Stomach smooth muscle (tissue), 2 donors: ENCODE measurements around the gene RCOR3.
A peak's percentile ranks its signal among the peaks of the same experiment; 100 is the strongest.
"Not testable (repeated sequence)": the region's sequence is repeated elsewhere in the genome, so short reads cannot be mapped to it uniquely, and the experiment has no call there.

Experiments
- H3K27ac ChIP-seq: one replicate; pipeline ENCODE4 v1.7.0; 2013; ENCODE audit warnings: mild to moderate bottlenecking, low read length, inconsistent platforms
- H3K27me3 ChIP-seq, 2 donors: one replicate each; pipeline ENCODE4 v1.7.0; 2013; ENCODE audit warnings: low read length in 2 of 2; ENCODE audit not compliant: insufficient read depth in 2 of 2, control insufficient read depth in 1 of 2
- H3K36me3 ChIP-seq, 2 donors: one replicate each; pipeline ENCODE4 v1.7.0; 2013; ENCODE audit warnings: low read length in 2 of 2; ENCODE audit not compliant: control insufficient read depth in 2 of 2, insufficient read depth in 2 of 2
- H3K4me1 ChIP-seq: one replicate; pipeline ENCODE4 v1.7.0; 2013; ENCODE audit warnings: low read length; ENCODE audit not compliant: control insufficient read depth, insufficient read depth
- H3K4me3 ChIP-seq, 2 donors: one replicate each; pipeline ENCODE4 v1.7.0; 2013; ENCODE audit warnings: low read length in 2 of 2
- H3K9ac ChIP-seq, 2 donors: one replicate each; pipeline ENCODE4 v1.7.0; 2013; ENCODE audit warnings: low read length in 2 of 2, mild to moderate bottlenecking in 1 of 2
- H3K9me3 ChIP-seq, 2 donors: one replicate each; pipeline ENCODE4 v1.7.0; 2013; ENCODE audit warnings: low read length in 2 of 2; ENCODE audit not compliant: control insufficient read depth in 2 of 2
- donor health status: healthy.
- donor health status: Pancreatic carcinoma.

The RCOR3 gene

DNA sequence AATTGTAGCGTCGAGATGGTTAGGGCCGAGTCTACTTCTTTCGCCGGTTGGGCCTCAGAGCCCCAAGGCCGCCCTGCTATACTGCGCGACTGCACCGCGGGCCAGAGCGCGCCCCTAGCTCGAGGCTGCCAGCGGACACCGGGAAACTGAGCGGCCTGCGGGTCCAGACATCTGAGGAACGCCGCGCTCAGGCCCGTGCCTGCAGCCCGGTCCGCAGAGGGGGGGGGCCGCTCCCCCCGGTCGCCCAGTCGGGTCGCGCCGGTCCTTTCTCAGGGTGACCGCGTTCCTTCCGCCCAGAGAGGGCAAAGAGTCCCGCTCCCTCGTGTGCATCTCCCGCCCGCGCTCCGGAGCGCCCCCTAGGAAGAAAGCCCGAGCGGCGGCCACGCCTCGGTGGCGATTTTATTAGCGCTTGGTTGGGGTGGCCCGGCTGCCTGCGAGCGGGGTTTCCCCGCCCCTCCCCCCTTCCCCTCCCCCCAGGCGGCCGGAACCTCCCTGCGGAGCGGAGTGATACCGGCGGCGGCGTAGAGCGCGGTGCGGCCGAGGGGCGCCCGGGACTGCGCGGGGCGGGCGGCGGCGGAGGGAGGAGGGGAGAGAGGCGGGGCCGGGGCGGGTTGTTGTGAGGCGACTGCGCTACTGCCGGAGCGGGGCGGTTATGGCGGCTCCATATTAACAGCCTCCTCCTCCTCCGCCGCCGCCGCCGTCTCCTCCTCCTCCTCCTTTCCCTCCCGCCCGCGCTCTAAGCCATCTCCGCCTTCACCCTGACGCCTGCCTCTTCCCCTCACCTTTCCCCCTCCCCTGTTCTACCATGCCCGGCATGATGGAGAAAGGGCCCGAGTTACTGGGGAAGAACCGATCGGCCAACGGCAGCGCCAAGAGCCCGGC lies at the start of gene RCOR3:
RCOR3 (plus strand) TSS at position 611 of the 882 bp plus-strand sequence; CDS start at position 806, 195 bp downstream.
- Histone ChIP-seq H3K9ac (peak within 1 kb of the TSS; percentile 94 to 96), H3K36me3 (peaks cover 0 to 1% of the 10 kb centered on the region in 2 donors), H3K27ac (peak within 1 kb of the TSS; percentile 98), H3K4me1 (peaks cover 17% of the 10 kb centered on the region), H3K4me3 (peak within 1 kb of the TSS; percentile 90), H3K27me3 (no peaks in the 10 kb centered on the region), H3K9me3 (no peaks in the 10 kb centered on the region)

DNA sequence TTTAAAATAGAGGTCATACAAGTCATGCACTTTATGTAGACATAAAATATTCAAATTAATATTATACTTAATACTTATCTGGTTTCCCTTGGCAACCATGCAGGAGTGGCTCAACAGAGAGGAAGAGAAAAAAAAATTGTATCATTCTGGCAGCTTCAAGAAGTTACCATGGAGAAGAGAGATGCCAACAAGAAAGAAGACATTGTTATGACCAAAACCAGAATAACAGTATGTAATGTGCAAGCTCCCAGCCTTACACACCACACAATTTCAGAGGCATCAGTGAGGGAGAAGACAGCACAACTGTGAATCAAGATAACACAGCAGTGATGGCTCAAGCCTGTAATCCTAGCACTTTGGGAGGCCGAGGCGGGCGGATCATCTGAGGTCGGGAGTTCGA lies 49.1 kb upstream of the RCOR3 start:
- no peaks in the 10 kb centered on the region for H3K4me1 ChIP-seq
- no peak overlapping the region for H3K27ac ChIP-seq
- H3K36me3 ChIP-seq = no peaks in the 10 kb centered on the region
- no peak overlapping the region for H3K4me3 ChIP-seq
- H3K27me3 ChIP-seq = no peaks in the 10 kb centered on the region
- H3K9ac ChIP-seq = no peak overlapping the region
- peaks cover 3 to 8% of the 10 kb centered on the region in 2 donors for H3K9me3 ChIP-seq

DNA sequence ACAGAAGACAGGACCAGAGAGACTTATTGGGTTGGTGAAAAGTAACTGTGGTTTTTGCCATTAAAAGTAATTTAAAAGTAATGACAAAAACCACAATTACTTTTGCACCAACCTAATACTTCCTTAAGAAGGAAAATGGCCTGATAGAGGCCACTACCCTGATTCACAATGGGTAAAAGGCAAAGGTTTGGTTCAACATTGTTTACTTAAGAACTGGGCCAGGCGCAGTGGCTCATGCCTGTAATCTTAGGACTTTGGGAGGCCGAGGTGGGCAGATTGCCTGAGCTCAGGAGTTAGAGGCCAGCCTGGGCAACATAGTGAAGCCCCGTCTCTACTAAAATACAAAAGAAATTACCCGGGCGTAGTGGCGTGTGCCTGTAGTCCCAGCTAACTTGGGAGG lies 48.2 kb upstream of the RCOR3 start:
- H3K9me3 ChIP-seq = peaks cover 3 to 8% of the 10 kb centered on the region in 2 donors
- no peaks in the 10 kb centered on the region for H3K4me1 ChIP-seq
- H3K27me3 ChIP-seq = no peaks in the 10 kb centered on the region
- no peaks in the 10 kb centered on the region for H3K36me3 ChIP-seq
- H3K9ac ChIP-seq = no peak overlapping the region
- no peak overlapping the region for H3K27ac ChIP-seq
- no peak overlapping the region for H3K4me3 ChIP-seq

DNA sequence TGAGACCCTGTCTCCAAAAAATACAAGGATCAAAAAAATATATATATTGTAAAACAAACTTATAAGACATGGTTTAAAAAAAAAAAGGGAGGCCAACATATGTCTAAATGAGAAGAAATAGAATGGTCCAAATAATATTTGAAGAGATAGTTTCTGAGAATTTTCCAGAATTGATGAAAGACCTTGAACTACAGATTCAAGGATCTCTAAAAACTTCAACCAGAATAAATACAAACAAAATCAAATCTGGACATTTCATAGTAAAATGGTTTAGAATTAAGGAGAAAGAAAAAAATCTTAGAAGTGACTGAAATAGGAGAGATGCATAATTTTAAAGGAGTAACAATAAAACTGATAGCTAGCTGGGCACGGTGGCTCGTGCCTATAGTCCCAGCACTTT lies 45.5 kb upstream of the RCOR3 start:
- Histone ChIP-seq H3K4me1 (no peaks in the 10 kb centered on the region), H3K4me3 (no peak overlapping the region), H3K27me3 (no peaks in the 10 kb centered on the region), H3K9me3 (no peaks in the 10 kb centered on the region), H3K36me3 (no peaks in the 10 kb centered on the region), H3K27ac (no peak overlapping the region), H3K9ac (no peak overlapping the region)

- no peak overlapping the region for H3K27ac ChIP-seq
- no peaks in the 10 kb centered on the region for H3K27me3 ChIP-seq
- H3K36me3 ChIP-seq = no peaks in the 10 kb centered on the region
- H3K9ac ChIP-seq = no peak overlapping the region
- no peaks in the 10 kb centered on the region for H3K9me3 ChIP-seq
- H3K4me1 ChIP-seq = no peaks in the 10 kb centered on the region
- no peak overlapping the region for H3K4me3 ChIP-seq
Measured at GRCh38 chr1:211215577-211215976, 43.6 kb upstream of the RCOR3 start.

GRCh38 chr1:211217392-211217791 lies 41.8 kb upstream of the RCOR3 start:
- Histone ChIP-seq H3K4me3 (no peak overlapping the region), H3K4me1 (no peaks in the 10 kb centered on the region)

GRCh38 chr1:211222469-211223234 lies 36.5 kb upstream of the RCOR3 start:
- H3K9me3 ChIP-seq, H3K9ac ChIP-seq, H3K4me3 ChIP-seq, H3K36me3 ChIP-seq, H3K4me1 ChIP-seq, H3K27me3 ChIP-seq, H3K27ac ChIP-seq: not testable (repeated sequence)

More at GRCh38 chr1:211217392-211217791, 41.8 kb upstream of the RCOR3 start:
- Histone ChIP-seq H3K9ac (no peak overlapping the region), H3K27me3 (no peaks in the 10 kb centered on the region), H3K27ac (no peak overlapping the region), H3K36me3 (no peaks in the 10 kb centered on the region), H3K9me3 (no peaks in the 10 kb centered on the region)

DNA sequence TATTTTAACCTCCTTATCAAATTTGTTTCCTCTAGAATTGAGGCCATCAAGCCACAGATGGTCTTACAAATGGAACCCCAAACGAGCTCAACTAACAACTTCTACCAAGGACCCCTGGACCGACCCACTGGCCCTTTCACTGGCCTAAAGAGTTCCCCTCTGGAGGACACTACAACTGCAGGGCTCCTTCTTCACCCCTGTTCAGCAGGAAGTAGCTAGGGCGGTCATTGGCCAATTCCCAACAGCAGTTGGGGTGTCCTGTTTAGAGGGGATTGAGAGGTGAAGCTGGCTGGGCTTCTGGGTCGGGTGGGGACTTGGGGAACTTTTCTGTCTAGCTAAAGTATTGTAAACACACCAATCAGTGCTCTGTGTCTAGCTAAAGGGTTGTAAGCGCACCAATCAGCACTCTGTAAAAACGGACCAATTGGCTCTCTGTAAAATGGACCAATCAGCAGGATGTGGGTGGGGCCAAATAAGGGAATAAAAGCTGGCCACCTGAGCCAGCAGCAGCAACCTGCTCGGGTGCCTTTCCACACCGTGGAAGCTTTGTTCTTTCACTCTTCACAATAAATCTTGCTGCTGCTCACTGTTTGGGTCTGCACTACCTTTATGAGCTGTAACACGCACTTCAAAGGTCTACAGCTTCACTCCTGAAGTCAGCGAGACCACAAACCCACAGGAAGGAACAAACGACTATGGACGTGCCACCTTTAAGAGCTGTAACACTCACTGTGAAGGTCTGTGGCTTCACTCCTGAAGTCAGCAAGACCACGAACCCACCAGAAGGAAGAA lies 30.4 kb upstream of the RCOR3 start:
- H3K27me3 ChIP-seq, H3K4me3 ChIP-seq, H3K9me3 ChIP-seq, H3K36me3 ChIP-seq, H3K9ac ChIP-seq, H3K4me1 ChIP-seq, H3K27ac ChIP-seq: not testable (repeated sequence)

DNA sequence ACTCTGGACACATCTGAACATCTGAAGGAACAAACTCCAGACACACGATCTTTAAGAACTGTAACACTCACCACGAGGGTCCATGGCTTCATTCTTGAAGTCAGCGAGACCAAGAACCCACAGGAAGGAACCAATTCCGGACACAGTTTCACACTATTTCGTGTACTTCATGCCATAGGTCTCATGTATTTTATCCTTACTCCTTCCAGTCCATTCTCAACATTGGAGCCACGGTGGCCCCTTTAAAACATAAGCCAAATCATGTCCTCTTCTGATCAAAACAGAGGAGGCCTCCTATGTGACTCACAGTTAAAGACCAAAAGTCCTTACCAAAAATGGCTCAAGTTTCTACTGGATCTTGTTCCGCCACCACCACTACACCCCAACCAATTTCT lies 29.8 kb upstream of the RCOR3 start:
- no peaks in the 10 kb centered on the region for H3K36me3 ChIP-seq
- H3K9me3 ChIP-seq = no peaks in the 10 kb centered on the region
- no peaks in the 10 kb centered on the region for H3K27me3 ChIP-seq
- H3K9ac ChIP-seq = no peak overlapping the region
- H3K4me3 ChIP-seq = no peak overlapping the region
- H3K27ac ChIP-seq = no peak overlapping the region
- H3K4me1 ChIP-seq = no peaks in the 10 kb centered on the region

DNA sequence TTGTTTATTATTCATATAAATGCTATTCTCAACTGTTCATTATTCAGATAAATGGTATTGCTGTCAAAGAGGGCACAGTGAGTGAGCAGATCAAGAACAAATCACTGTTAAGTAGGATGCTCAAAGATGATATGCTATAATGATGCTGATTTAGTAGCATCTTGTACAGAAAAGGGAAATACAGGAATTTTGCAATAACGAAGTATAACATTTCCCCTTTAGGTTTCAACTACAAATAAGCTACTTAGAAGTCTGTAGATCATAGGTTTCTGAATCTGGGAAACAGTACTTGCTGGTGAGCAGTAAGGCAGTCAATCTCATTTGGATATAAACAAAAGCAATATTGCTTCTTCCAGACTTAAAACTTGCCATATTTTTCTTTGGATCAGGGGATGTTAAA lies 27.3 kb upstream of the RCOR3 start:
- Histone ChIP-seq H3K9me3 (no peaks in the 10 kb centered on the region), H3K4me1 (no peaks in the 10 kb centered on the region)

More for the DNA sequence above, 27.3 kb upstream of the RCOR3 start:
- no peak overlapping the region for H3K27ac ChIP-seq
- H3K4me3 ChIP-seq = no peak overlapping the region
- no peaks in the 10 kb centered on the region for H3K36me3 ChIP-seq
- no peaks in the 10 kb centered on the region for H3K27me3 ChIP-seq
- no peak overlapping the region for H3K9ac ChIP-seq
